Left lung (tissue), 10 donors: ENCODE measurements around the gene FIS1. TPM values are rescaled to one million over a fixed set of nuclear protein-coding genes. Genes with fewer than 3 reads are reported as not detected.
"Not testable (repeated sequence)": the region's sequence is repeated elsewhere in the genome, so short reads cannot be mapped to it uniquely, and the experiment has no call there.

Experiments used
- ATAC-seq: fragments of 200-7000 bp; cut with Tn5 transposase; one replicate; pipeline ENCODE4 v1.9.1; 2020; ENCODE audit warnings: moderate library complexity
- DNase-seq, 4 donors: peaks; one replicate each; pipeline ENCODE4 v3.0.0-alpha.2; 2013 to 2020
- H3K27ac ChIP-seq, 2 donors: fragments of 200-600 bp; sonication (generic) in 1 of 2; one replicate each; pipeline versions ENCODE4 v1.5.0 to v1.8.0; 2020 to 2021
- H3K27me3 ChIP-seq, 2 donors: fragments of 200-600 bp; sonication (generic) in 1 of 2; one replicate each; pipeline versions ENCODE4 v1.5.0 to v1.8.0; 2020 to 2021
- H3K36me3 ChIP-seq, 2 donors: fragments of 200-600 bp; sonication (generic) in 1 of 2; one replicate each; pipeline versions ENCODE4 v1.5.0 to v1.8.0; 2020 to 2021
- H3K4me1 ChIP-seq, 2 donors: fragments of 200-600 bp; one replicate each; pipeline ENCODE4 v1.8.0; 2021
- H3K4me3 ChIP-seq, 2 donors: fragments of 200-600 bp; sonication (generic) in 1 of 2; one replicate each; pipeline versions ENCODE4 v1.5.0 to v1.8.0; 2020 to 2021; ENCODE audit warnings: mild to moderate bottlenecking in 1 of 2
- H3K9me3 ChIP-seq, 2 donors: fragments of 200-600 bp; sonication (generic) in 1 of 2; one replicate each; pipeline versions ENCODE4 v1.5.0 to v1.8.0; 2020 to 2021
- intact Hi-C, 2 donors: fragments of 100-400 bp; cut with DNase I; formaldehyde crosslinking; loops; one replicate each; pipeline versions ENCODE4 v1.11.2 to v1.14.2; 2022
- polyA plus RNA-seq, 6 donors: library from polyadenylated mRNA; unstranded; fragments of 120-200 nt; gene quantifications; one replicate each; pipeline ENCODE4 v1.2.1, GENCODE V29; 2013; ENCODE audit not compliant: insufficient read length in 6 of 6
- total RNA-seq, 2 donors: library from RNA; stranded (reverse); fragmentation: NEBNext Ultra II Directional; extraction: Animal tissue kit (Norgen Biotek cat#: 25700); gene quantifications; one replicate each; pipeline ENCODE4 v1.2.1, GENCODE V29; 2021
- TF ChIP-seq, protein P1 (sequence below), 2 donors: fragments of 200-600 bp; sonication (generic) in 1 of 2; IDR thresholded peaks; one replicate each; pipeline versions ENCODE4 v1.5.0 to v1.8.0; 2021; ENCODE audit warnings: antibody characterized with exemption in 2 of 2
- donor health status: DM: no; HTN: yes; CAD: no.
- donor health status: DM: no; HTN: no; CAD: no.

The FIS1 gene
- total and polyA plus RNA-seq, 8 donors, result 116 to 148 (median 132) TPM

DNA sequence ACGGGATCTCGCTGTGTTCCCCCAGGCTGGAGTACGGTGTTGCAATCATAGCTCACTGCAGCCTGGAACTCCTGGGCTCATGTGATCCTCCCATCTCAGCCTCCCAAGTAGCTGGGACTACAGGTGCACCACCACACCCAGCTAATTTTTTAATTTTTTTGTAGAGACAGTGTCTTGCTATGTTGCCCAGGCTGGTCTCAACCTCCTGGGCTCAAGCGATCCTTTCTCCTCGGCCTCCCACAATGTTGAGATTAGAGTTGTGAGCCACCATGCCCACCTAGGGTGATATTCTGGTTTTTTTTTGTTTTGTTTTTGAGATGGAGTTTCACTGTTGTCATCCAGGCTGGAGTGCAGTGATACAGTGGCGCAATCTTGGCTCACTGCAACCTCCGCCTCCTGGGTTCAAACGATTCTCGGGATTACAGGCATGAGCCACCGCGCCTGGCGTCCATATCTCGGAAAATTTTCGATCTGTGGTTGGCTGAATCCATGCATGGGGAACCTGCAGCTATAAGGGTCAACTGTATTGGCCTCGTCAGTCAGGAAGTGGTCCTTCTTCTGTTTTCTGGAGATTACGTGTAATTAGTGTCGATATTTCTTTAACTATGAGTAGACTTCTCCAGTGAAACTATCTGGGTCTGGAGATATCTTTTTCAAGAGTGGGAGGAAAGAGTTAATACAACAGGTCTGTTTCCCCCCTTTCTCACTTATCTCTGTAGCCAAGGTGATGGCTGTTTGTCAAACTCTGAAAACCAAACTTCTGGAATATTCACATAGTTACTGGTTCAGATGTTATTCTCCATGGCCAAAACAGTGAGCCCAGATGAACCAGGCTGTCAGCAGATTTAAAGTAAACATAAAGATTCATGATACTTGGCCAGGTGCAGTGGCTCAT, 21.0 kb upstream of the FIS1 start:
- ATAC-seq, result no peak

DNA sequence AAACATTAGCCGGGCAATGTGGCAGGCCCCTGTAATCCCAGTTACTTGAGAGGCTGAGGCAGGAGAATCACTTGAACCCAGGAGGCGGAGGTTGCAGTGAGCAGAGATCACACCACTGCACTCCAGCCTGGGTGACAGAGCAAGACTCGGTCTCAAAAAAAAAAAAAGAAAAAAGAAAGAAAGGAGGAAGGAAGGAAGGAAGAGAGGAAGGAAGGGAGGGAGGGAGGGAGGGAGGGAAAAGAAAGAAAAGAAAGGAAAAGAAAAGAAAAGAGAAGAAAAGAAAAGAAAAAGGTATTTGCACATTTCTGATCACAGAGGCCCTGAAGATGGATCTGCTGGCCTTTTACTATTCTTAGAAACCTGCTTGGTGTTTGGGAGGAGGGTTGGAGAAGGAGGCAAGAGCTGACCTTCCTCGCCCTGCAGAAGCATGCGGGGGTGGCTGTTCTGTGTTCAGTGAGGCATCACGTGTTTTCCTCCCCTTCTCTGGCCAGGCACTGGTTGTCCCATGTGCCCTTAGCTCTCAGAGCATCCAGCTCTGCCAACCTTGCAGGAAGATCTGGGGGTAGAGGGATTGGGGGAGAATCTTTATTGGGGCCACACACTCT, 19.3 kb upstream of the FIS1 start:
- ATAC-seq, result peak; percentile 60
- not testable (repeated sequence) for H3K9me3 ChIP-seq, DNase-seq

More for the DNA sequence above, 21.0 kb upstream of the FIS1 start:
- intact Hi-C loops, result no loop called here
- H3K4me3 ChIP-seq, result no peak overlapping the region
- no peaks in the 10 kb centered on the region for H3K9me3 ChIP-seq
- TF ChIP-seq, protein P1, sequence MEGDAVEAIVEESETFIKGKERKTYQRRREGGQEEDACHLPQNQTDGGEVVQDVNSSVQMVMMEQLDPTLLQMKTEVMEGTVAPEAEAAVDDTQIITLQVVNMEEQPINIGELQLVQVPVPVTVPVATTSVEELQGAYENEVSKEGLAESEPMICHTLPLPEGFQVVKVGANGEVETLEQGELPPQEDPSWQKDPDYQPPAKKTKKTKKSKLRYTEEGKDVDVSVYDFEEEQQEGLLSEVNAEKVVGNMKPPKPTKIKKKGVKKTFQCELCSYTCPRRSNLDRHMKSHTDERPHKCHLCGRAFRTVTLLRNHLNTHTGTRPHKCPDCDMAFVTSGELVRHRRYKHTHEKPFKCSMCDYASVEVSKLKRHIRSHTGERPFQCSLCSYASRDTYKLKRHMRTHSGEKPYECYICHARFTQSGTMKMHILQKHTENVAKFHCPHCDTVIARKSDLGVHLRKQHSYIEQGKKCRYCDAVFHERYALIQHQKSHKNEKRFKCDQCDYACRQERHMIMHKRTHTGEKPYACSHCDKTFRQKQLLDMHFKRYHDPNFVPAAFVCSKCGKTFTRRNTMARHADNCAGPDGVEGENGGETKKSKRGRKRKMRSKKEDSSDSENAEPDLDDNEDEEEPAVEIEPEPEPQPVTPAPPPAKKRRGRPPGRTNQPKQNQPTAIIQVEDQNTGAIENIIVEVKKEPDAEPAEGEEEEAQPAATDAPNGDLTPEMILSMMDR (IDR thresholded peaks at IDR 0.05), result no peak
- peaks cover 0 to 21% of the 10 kb centered on the region in 2 donors for H3K27me3 ChIP-seq
- no peaks in the 10 kb centered on the region for H3K36me3 ChIP-seq
- H3K27ac ChIP-seq, result no peak overlapping the region
- no peaks in the 10 kb centered on the region for H3K4me1 ChIP-seq
- peak in 1 of 4 donors; percentile 19 for DNase-seq

DNA sequence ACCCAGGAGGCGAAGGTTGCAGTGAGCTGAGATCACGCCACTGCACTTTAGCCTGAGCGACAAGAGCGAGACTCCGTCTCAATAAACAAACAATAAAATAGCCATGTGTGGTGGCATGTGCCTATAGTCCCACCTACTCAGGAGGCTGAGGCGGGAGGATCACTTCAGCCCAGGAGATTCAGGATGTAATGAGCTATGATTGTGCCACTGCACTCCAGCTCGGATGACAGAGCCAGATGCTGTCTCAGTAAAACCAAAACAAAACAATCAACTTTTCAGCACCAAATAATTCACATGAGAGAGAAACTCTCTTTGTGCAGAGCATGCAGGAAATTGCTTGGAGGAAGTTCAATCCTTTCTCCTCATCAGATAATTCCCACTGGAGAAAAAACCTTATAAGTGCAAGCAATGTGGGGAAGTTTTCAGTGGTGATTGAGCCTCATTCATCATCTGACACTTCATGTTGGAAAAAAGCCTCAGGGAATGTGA, 13.4 kb upstream of the FIS1 start:
- no peak overlapping the region for H3K27ac ChIP-seq
- no peaks in the 10 kb centered on the region for H3K4me1 ChIP-seq
- no peak overlapping the region for H3K4me3 ChIP-seq
- no peaks in the 10 kb centered on the region for H3K9me3 ChIP-seq
- intact Hi-C loops, result no loop called here
- DNase-seq (peak in 2 of 4 donors; percentile 72 to 81), ATAC-seq (no peak)
- H3K27me3 ChIP-seq, result peaks cover 0 to under 1% of the 10 kb centered on the region in 2 donors
- no peaks in the 10 kb centered on the region for H3K36me3 ChIP-seq
- TF ChIP-seq, protein P1 (IDR thresholded peaks at IDR 0.05), result no peak

More for the DNA sequence above, 19.3 kb upstream of the FIS1 start:
- H3K27ac ChIP-seq, intact Hi-C loops, H3K4me3 ChIP-seq, H3K36me3 ChIP-seq, H3K27me3 ChIP-seq, H3K4me1 ChIP-seq: not testable (repeated sequence)

DNA sequence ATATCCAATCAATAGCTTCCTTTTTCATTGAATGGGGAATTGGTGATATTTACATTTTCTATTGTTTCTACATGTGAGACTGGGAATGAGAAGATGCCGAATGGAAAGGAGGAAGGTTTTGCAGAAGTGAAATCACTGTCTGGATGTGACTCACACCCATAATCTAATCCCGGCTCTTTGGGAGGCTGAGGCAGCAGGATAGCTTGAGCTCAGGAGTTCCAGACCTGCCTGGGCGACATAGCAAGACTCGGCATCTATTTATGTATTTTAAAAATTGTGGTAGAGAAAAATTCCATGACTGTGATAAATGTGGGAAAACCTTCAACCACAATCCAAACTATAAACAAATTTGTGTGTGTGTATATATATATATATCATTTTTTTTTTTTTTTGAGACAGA, 10.9 kb upstream of the FIS1 start:
- ATAC-seq, result no peak
- H3K9me3 ChIP-seq, result no peaks in the 10 kb centered on the region

DNA sequence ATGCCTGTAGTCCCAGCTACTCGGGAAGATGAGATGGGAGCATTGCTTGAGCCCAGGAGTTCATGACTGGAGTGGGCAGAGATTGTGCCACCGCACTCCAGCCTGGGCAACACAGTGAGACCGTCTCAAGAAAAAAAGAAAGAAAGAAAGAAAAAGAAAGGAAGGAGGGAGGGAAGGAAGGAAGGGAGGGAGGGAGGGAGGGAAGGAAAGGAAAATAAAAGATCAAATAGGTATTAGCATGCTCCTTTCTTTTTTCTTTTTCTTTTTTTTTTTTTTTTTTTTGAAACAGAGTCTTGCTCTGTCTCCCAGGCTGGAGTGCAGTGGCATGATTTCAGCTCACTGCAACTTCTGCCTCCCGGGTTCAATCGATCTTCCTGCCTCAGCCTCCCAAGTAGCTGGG, 8.3 kb upstream of the FIS1 start:
- H3K27me3 ChIP-seq, intact Hi-C loops, DNase-seq, H3K9me3 ChIP-seq, H3K27ac ChIP-seq, ATAC-seq: not testable (repeated sequence)
- H3K4me3 ChIP-seq, result peak overlapping the region in 1 of 2 donors; percentile 97
- H3K4me1 ChIP-seq, result peaks cover 14 to 32% of the 10 kb centered on the region in 2 donors
- peaks cover 0 to 23% of the 10 kb centered on the region in 2 donors for H3K36me3 ChIP-seq

More for the DNA sequence above, 10.9 kb upstream of the FIS1 start:
- H3K27ac ChIP-seq, result no peak overlapping the region
- TF ChIP-seq, protein P1 (IDR thresholded peaks at IDR 0.05), result no peak
- no peaks in the 10 kb centered on the region for H3K36me3 ChIP-seq
- no peaks in the 10 kb centered on the region for H3K27me3 ChIP-seq
- intact Hi-C loops, result no loop called here
- no peak overlapping the region for H3K4me3 ChIP-seq
- peaks cover 8 to 14% of the 10 kb centered on the region in 2 donors for H3K4me1 ChIP-seq
- no peak for DNase-seq
